SH-SY5Y (cell line): Measurements from ENCODE around the gene SIGLEC8.

ENCODE experiments used
- GATA2 ChIP-seq: IDR thresholded peaks from 2 replicates; pipeline ENCODE4 v1.6.1; 2011; ENCODE audit warnings: mild to moderate bottlenecking, low read depth, low read length
- GATA3 ChIP-seq: IDR thresholded peaks from 2 replicates; pipeline ENCODE4 v1.6.1; 2011; ENCODE audit warnings: low read depth, mild to moderate bottlenecking, low read length, moderate library complexity

The SIGLEC8 gene

DNA sequence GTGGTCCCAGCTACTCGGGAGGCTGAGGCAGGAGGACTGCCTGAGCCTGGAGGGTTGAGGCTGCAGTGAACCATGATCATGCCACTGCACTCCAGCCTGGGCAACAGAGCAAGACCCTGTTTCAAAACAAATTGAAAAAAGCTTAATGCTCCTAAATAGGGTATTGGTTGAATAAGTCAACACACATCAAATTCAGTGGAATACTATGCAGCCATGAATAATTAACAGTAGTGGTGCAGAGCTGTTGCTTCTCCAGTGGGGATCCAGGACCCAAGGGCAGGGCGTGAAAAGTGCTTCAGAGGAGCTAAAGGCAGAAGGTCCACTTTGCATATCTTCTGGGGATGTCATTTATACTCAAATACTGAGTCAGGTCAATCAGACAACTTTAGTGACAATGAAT, 18.2 kb downstream of the SIGLEC8 start:
- TF ChIP-seq GATA2, result no peak
- no peak for TF ChIP-seq GATA3

DNA sequence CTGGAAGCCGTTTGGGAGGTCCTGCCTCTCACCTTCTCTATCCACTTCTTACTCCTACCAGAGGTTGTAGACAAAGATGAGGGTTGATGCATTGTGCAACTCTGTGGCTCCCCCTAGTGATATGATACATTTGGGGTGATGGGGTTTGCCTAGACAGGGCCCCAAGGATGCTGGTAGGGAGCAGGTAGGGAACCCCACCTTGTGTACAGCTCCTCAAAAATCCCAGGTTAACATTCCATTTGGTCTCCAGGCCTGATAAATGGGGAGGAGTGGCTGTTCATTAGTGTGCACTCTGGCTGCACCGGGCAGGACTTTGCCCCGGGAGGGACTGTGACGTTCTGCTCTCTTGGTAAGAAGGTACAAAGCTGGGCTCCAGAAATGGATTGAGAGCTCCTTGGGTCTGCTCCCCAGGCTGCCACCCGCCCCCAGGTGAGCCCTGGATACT, 19.2 kb downstream of the SIGLEC8 start:
- TF ChIP-seq GATA2 (no peak), GATA3 (no peak)

DNA sequence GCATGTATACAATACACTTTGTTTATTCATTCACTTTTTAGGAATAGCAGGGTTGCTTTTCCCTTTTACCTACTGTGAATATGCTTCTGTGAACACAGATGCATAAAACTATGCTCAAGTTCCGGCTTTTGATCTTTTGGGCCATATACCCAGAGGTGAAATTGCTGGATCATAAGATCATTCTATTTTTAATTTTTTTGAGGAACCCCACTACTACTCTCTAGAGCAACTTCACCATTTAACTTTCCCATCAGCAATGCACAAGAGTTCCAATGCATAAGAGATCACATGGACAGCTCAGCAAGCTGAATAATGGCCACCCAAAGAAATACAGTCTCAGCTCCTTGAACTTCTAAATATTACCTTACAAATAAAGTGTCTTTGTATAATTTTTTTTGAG, 23.8 kb downstream of the SIGLEC8 start:
- TF ChIP-seq GATA2 (no peak), GATA3 (no peak)

GRCh38 chr19:51433043-51433442, 25.2 kb downstream of the SIGLEC8 start:
- TF ChIP-seq GATA2, result no peak
- no peak for TF ChIP-seq GATA3

DNA sequence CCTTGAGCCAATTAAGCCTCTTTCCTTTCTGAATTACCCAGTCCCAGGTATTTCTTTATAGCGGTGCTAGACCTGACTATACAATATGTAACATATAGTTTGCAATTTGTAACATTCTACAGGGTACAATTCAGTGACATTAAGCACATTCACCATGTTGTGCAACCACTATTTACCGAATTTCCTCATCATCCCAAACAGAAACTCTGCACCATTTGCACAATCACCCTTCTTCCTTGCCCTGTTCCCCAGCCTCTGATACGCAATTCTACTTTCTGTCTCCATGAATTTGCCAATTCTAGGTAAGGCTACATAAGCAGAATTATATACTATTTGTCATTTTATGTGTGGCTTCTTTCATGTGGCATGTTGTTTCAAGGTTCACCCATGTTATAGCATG, 27.1 kb downstream of the SIGLEC8 start:
- no peak for TF ChIP-seq GATA2
- no peak for TF ChIP-seq GATA3

DNA sequence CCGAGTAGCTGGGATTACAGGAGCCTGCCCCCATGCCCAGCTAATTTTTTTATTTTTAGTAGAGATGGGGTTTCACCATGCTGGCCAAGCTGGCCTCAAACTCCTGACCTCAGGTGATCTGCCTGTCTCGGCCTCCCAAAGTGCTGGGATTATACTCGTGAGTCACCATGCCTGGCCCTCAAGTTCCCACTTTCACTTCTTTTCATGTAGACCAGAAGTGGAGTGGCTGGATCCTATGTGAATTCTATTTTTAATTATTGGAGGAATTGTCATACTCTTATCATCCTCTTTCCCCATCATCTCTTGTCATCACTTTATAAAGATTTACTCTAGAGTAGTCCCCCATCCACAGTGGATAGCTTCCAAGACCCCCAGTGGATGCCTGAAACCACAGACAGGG, 28.0 kb downstream of the SIGLEC8 start:
- TF ChIP-seq GATA3 (no peak), GATA2 (no peak)

- no peak for TF ChIP-seq GATA2
- TF ChIP-seq GATA3, result no peak
Measured at GRCh38 chr19:51427201-51427600, 31.1 kb downstream of the SIGLEC8 start.

- TF ChIP-seq GATA3 (no peak), GATA2 (no peak)
Measured at GRCh38 chr19:51422053-51422448, 36.2 kb downstream of the SIGLEC8 start.

DNA sequence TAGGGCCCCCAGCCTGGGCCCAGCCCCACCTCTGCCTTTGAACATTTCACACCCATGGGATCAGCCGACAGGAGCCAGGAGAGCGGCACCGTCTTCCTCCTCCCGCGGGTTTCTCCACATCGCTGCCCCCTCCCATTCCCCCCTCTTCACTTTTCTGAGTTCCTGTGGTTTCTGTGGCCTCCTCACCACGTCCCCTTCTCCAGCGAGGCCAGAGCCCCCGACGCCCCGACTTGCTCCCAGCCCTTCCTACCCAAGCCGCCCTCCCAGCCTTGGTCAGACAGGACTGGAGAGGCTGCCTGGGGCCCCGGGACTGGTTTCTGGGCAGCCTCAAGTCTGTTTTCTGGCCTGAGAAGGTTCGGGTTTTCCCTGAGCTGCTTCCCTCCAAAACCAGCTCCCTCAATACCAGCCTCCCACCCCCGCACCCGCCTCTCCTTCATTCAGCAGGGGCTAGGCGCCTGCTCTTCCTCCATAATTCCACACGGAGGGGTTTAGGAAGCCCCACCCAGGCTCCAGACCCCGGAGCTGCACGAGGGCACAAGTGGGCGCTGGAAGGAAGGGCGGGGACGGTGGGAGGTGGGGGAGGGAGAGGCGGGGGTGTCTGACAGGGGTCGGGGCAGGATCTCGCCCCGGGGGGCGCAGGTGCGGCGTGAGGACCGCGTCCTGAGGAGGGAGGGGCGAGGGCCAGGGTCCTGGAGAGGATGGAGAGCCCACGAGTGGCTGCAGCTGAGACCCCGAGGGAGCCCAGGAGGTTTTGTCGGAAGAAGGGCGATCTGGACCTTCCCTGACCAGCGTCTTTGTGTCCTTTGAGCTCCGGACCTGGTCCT, 36.8 kb downstream of the SIGLEC8 start:
- TF ChIP-seq GATA3, result no peak
- TF ChIP-seq GATA2, result no peak

DNA sequence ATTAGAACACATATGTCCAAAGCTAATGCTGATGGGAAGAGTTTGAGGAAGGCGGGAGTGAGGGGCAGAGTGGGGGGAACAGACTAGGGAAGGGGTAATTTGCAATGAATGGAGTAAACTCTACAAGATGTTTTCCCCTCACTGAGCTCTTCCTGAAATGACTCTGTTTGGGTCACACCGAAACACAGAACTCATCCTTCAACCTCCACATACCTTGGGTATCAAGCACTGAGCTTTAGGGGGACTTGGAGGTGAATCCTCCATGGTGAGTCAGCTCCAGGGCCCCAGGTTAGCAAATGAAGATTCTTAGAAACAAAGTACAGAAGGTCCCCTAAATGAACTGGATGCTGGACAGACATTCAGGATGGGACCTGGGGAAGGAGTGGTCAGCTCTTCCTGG, 39.5 kb downstream of the SIGLEC8 start:
- TF ChIP-seq GATA2, result no peak
- TF ChIP-seq GATA3, result no peak

- TF ChIP-seq GATA3 (no peak), GATA2 (no peak)
Measured at GRCh38 chr19:51417810-51418157, 40.5 kb downstream of the SIGLEC8 start.

DNA sequence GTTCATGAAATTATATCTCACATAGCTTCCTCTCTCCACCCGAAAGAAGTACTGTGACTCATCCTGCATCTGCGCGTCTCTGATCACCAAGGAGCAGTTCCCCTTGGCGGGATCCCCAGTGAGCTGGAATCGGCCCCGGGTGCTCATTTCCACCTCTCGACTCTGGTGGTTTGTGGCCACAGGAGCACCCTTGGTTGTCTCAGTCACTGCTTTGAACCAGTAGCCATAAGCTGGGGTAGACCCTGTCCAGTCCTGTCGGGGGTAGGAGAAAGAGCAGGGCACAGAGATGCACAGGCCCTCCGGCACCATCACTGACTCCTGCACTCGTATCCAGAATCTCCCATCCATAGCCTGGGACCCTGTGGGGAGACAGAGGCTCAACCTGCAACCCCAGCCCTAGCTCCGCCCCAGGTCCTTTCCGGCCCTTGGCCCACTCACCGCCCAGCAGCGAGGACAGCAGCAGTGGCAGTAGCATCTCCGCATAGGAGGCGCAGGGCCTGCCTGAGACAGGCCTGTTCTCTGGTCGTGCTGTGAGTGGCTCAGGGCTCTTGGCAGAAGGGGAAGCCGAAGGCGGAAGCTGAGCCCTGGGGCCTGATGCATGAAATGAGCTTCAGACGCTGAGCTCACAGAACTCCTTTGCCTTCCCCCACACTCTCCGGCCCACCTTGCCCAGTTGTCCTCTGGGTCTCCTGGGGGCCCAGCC, 41.0 kb downstream of the SIGLEC8 start, which contains the start of gene SIGLEC10:
Gene SIGLEC10 (minus strand): TSS at position 536 of the 703 bp plus-strand sequence. CDS start 61 bp downstream, at position 475.
- TF ChIP-seq GATA2 (no peak), GATA3 (no peak)

GRCh38 chr19:51415187-51415586, 43.1 kb downstream of the SIGLEC8 start:
- TF ChIP-seq GATA3, result no peak
- no peak for TF ChIP-seq GATA2

DNA sequence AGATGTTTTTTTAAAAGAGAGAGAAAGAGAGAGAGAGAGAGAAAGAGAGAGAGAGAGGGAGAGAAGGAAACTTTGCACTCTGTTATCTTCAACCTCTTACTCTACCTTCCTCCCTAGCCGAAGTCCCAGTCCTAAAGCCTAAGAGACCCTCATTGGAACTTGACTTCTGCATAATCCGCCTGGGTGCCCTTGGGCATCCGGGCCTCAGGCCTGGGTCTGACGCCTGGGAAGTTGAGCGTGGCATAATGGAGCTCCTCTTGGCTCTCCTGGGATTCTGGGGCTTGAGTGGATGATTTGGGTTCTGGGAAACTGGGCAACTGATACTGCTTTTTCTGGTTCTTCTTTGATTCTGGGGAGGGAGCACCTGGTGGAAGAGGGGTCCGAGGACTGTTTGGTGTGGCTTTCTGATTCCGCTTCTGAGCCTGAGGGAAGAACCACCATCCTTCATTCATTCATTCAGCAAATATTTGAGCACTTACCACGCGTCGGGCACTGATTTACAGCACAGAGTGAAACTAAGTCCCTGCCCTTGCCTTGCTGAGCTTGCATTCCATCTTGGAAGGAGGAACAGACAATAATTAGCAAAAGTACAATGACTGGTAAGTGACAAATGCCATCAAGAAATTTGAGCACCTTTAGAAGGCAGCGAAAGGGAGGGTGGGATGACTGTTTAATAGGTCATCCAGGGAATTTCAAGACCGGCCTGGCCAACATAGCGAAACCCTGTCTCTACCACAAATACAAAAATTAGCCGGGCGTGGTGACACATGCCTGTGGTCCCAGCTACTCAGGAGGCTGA, 47.1 kb downstream of the SIGLEC8 start:
- TF ChIP-seq GATA3 (no peak), GATA2 (no peak)

DNA sequence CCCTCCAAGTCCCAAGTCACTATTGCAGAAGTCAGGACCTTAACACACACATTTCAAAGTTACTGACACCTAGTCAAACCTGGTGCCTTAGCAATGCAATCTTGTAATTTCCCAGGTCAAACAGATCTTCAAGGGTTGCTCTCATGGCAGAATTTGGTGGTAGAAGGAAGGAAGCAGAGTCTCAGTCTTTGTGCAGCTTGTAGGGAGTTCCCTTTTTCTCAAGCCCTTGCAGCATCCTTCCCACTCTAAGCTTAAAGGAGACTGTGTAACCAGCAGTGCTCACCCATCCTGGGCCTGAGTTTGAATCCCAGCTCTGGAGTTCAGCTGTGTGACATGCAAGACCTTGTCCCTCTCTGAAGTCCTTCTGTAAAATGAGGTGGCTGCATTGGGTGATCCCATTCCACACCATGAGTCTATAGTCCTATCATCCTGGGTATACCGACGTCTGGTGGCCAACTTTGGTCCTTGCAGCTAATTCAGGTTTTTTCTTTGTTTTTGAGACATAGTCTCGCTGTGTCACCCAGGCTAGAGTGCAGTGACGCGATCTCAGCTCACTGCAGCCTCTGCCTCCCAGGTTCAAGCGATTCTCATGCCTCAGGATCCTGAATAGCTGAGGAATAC, 50.6 kb downstream of the SIGLEC8 start:
- TF ChIP-seq GATA3, result no peak
- TF ChIP-seq GATA2, result no peak

GRCh38 chr19:51402117-51402516, 56.1 kb downstream of the SIGLEC8 start:
- TF ChIP-seq GATA2, result no peak
- no peak for TF ChIP-seq GATA3
